HG02623 (cell line): ENCODE measurements around the gene CAPZA1.
A peak's percentile ranks its signal among the peaks of the same experiment; 100 is the strongest.

ENCODE experiments used
- ATAC-seq: cut with Tn5 transposase; IDR thresholded peaks from one replicate; pipeline ENCODE4 v1.9.1; 2021; ENCODE audit warnings: moderate library complexity; ENCODE audit not compliant: unreplicated experiment

CAPZA1 gene

DNA sequence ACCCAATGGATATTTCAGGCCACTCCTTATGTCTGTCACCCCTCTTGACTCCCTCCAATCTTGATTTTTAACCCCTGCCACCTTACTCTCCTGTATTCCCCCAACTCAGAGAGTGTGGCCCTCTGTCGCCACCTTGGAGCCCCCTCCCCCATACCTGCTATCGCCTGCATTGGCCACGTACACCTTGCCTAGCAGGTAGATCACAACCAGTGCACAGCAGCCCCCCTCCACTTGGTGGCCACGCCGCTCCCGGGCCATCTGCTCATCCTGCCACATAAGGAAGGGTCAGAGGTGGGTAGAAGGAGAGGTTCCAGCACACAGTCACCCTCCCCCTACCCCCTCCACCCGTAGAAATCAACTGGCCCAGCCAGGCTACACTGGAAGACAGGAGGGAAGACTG is 92.6 kb downstream of the CAPZA1 start:
- no peak for ATAC-seq

DNA sequence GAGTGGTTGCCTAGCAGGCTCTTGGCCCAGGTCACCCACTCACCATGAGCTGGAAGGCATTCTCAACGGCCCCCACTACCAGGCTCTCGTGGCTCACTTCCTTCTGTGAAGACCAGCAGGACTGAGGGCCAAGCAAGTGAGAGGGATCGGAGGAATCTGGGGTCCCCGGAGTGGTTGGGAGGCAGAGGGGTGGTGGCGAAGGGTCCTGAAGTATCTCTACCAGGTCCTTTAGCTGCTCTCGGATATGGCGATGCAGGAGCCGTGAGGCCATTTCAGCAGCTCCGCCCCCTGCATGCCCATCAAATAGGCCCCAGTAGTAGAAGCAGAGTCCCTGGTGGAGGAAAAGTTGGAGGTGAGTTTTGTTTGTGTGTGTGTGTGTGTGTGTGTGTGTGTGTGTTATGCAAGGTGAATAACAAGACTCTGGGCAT is 93.1 kb downstream of the CAPZA1 start:
- ATAC-seq: no peak

DNA sequence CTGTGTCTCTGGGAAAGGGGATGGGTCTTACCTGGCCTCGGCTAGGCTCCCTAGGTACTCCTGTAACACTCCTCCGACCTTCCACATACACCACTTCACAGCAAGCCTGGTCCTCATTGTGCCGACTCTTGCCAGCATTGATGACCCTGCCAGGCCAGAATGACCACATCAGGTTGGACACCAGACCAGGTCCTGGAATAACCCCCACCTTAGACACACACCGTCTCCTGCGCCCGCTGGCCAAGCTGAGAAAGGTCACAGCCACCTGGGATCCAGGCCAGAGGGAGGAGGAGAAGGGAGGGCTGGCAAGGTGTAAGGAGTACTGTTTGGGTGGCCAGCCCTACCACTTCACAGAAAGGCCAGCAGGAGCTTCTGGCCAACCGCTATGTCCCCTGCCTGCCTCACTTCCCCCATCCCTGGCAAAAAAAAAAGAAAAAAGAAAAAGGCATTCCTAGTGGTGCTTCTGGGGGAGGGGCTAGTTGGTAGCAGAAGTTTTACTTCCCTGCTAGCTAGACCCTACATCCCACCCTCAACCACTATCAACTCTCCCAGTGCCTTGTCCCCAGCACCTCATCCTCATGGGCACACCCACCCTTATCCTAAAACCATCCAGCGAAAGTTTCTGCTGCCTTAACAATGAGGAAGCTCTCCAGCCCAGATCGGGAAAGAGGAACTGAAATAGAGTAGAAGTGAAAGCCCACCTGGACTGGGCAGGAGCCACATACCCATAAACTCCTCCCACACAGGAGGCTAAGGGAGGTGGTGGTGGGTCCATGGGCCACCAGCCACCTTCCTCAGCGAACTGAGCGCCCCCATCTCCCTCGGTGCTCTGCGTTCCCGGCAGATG is 94.1 kb downstream of the CAPZA1 start:
- no peak for ATAC-seq

- no peak for ATAC-seq
Observed at GRCh38 chr1:112714313-112715263, 95.0 kb downstream of the CAPZA1 start.

GRCh38 chr1:112715264-112716053 is 95.8 kb downstream of the CAPZA1 start, which contains the start of gene PPM1J:
Gene PPM1J, minus strand, starts transcription at chr1:112715332. Its CDS starts 31 bp downstream, at chr1:112715301.
- ATAC-seq: peak; percentile 77

DNA sequence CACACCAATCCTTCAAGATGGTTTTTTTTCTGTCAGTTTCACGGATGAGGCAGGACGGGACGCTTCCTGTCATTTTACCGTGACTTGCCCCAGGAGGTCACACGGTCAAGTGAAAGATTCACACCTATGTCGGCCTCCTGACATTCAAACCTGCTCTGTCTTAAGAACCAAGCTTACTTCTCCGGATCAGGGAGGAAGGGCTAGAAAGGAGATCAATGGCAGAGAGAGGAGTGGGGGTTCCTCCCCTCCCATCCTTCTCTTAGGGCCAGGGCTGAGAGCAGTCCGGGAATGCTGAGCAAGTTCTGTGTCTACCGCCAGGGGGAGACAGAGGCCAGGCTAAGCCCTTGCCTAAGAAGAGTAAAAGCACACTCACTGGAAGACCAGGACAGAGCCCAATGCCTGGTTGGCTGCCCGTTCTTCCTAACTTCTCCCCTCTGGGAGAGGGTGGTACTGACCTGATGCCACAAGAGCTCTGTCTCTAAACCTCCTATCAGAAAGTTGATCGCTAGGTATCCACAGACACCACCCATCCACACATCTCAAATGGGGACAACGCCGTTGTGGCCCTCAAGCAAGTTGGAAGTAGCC is 96.6 kb downstream of the CAPZA1 start:
- ATAC-seq: no peak

DNA sequence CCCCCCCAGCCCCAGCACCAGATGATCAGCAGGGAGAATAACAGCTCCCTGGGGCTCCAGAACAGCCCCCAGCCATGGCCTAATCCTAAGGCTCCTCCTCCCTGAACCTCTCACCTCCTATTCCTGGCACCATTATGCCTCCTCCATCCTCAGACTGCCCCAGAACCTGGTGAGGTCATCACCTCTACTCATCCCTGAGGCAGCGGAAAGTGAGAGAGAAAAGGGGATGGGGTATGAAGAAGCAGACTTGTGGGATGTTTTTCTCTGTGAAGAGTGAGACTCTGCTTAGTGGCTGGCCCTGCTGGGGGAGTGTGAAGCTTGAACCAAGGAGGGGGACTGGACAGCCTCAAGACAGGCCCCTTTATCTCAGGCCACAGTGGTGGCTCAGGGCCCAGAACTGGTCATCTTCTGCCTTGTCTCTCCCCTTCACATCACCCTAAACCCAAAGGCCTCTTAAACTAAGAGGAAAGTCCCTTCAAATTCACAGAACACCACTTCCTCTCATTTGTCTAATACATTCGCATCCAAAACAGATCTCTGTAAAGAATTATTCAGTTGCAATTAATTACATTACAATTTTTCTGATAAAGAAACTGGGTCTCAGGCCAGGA is 97.7 kb downstream of the CAPZA1 start:
- no peak for ATAC-seq

DNA sequence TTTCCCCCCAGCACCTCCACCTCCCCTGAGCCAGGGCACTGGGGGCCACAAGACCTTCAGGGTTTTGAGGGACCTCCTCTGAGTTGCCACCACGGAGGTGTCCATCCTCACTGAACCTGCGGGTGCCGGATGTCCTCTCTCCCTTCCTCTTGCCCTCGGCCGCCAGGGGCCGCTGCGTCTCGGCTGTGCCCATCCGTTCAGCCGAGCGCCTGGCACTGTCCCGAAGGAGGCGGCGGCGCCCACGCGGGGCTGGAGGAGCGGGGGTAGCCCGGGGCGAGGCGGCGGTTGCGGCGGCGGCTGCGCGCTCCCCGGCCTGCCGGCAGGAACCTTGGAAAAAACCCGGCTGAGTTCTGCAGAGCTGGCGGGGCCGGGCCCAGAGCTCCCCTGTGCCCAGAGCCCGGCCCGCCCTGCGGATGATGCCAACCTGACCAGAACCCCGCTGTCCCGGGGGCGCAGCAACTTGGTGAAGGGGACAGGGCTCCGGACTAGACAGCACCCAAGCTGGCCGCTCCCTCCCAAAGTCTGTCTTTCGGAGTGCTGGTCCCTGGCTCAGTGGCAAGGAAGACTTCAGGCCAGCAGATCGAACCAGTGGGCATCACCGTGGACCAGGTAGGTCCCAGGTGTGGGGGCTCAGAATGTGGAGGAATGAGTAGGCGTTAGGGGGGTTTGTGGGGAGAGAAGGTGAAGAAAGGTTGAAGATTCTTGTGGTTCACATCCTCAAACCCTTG is 99.2 kb downstream of the CAPZA1 start:
- no peak for ATAC-seq

DNA sequence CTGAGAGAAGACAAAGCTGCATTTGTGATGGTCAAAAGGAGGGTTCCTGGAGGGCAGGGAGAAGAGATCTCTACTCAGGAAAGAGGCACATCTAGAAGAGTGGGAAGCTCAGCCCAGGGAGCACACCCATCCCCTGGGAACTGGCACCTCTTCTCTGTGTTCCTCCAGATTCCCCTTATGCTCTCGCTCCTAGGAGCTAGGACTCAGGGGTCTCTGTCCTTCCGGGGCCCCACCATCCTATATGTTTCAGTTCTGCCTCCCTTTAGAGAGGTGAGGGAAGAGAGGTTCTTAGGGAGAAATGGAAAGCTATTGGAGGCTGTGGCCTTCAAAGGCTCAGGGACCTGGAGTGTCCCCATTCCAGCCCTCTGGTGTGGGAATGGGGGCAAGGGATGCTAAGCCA is 100.1 kb downstream of the CAPZA1 start:
- ATAC-seq: no peak

DNA sequence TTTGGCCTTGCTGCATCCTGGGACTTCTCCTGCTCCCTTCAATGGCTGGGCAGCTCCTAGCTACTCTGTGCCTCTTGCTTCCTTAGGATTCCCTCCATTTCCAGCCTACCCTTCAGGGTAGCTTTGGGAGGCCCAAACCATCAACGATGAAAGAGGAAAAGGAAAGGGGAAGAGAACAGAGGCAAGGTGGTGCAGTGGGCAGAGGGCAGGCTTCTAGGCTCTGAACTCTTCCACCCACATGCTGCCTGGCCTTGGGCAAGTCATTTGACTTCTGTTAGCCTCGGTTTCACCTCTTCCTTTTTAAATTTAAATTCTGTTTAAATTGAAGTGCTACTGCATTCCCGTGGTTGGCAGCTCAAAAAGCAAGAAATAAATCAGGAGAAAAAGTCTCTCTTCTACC is 101.2 kb downstream of the CAPZA1 start:
- ATAC-seq: no peak
